Prostate gland (tissue), 2 donors: Measurements from ENCODE around the gene DCAF7. TPM values are rescaled to one million over a fixed set of nuclear protein-coding genes. Genes with fewer than 3 reads are reported as not detected.

ENCODE experiments used
- DNase-seq: peaks from one replicate; pipeline ENCODE4 v3.0.0-alpha.2; 2019; ENCODE audit warnings: low spot score
- H3K27ac ChIP-seq, 2 donors: fragments of 200-600 bp; sonication (generic); 2 replicates each; pipeline ENCODE4 v1.5.1; 2017 to 2019
- H3K27me3 ChIP-seq: fragments of 200-600 bp; sonication (generic); replicated peaks from 2 replicates; pipeline ENCODE4 v1.5.1; 2019; ENCODE audit not compliant: insufficient read depth
- H3K36me3 ChIP-seq, 2 donors: fragments of 200-600 bp; sonication (generic); 1 replicate in 1 of 2; 2 replicates in 1 of 2; pipeline versions ENCODE4 v1.5.1 to v1.8.1; 2017 to 2019
- H3K4me1 ChIP-seq: fragments of 200-600 bp; sonication (generic); replicated peaks from 2 replicates; pipeline ENCODE4 v1.5.1; 2019
- H3K4me3 ChIP-seq, 2 donors: fragments of 200-600 bp; sonication (generic); 2 replicates each; pipeline ENCODE4 v1.5.1; 2017 to 2019
- H3K9me3 ChIP-seq: fragments of 200-600 bp; sonication (generic); 2 replicates; pipeline ENCODE4 v1.5.1; 2017
- CTCF ChIP-seq, 4 experiments: fragments of 200-600 bp in 2 of 4; fragments of 450-650 bp in 2 of 4; sonication (generic) in 2 of 4; IDR thresholded peaks; 1 replicate in 3 of 4; 2 replicates in 1 of 4; pipeline ENCODE4 v1.5.1; 2016 to 2019; ENCODE audit warnings: antibody characterized with exemption in 4 of 4, mild to moderate bottlenecking in 2 of 4, moderate library complexity in 2 of 4
- POLR2A ChIP-seq: fragments of 450-650 bp; IDR thresholded peaks from one replicate; pipeline ENCODE4 v1.6.1; 2016; ENCODE audit warnings: antibody characterized with exemption, mild to moderate bottlenecking
- POLR2AphosphoS5 ChIP-seq: sonication (generic); formaldehyde crosslinking; IDR thresholded peaks from one replicate; pipeline ENCODE4 v1.6.1; 2017; ENCODE audit warnings: antibody characterized with exemption
- WGBS: methylation state at CpG from one replicate; pipeline ENCODE4 v1.1.5; 2018; 5-methylcytosine and 5-hydroxymethylcytosine counted together
- intact Hi-C: fragments of 100-400 bp; cut with DNase I; formaldehyde crosslinking; loops from one replicate; pipeline ENCODE4 v1.14.2; 2022
- total RNA-seq, 2 donors: library from RNA; depleted of rRNA; stranded (reverse); fragments of >200 nt; gene quantifications; one replicate each; pipeline ENCODE4 v1.1.0, GENCODE V29; 2016

Gene DCAF7
- total RNA-seq, 2 donors from 2014 or later = 48.9 to 68.6 TPM

GRCh38 chr17:63534816-63535455 lies 15.3 kb upstream of the DCAF7 start:
- Histone ChIP-seq H3K4me1 (peaks cover 7% of the 10 kb centered on the region), H3K36me3 (no peaks in the 10 kb centered on the region), H3K4me3 (no peak overlapping the region), H3K27me3 (no peaks in the 10 kb centered on the region), H3K9me3 (no peaks in the 10 kb centered on the region), H3K27ac (no peak overlapping the region)
- no peak for DNase-seq
- WGBS = 86% methylated on average over 13 of the region's 13 CpGs
- intact Hi-C loops = no loop called here
- TF ChIP-seq POLR2A (no peak), CTCF (IDR thresholded peaks at IDR 0.05) (no peak), POLR2AphosphoS5 (no peak)

- intact Hi-C loops = no loop called here
- 95% methylated on average over 24 of the region's 24 CpGs for WGBS
Observed at GRCh38 chr17:63535640-63536039, 14.6 kb upstream of the DCAF7 start.

GRCh38 chr17:63537001-63537400 lies 13.3 kb upstream of the DCAF7 start:
- Histone ChIP-seq H3K27me3 (no peaks in the 10 kb centered on the region), H3K4me3 (no peak overlapping the region), H3K36me3 (no peaks in the 10 kb centered on the region), H3K27ac (no peak overlapping the region), H3K4me1 (peaks cover 7% of the 10 kb centered on the region), H3K9me3 (no peaks in the 10 kb centered on the region)
- WGBS = 84% methylated on average over 4 of the region's 4 CpGs
- intact Hi-C loops = no loop called here
- TF ChIP-seq CTCF (IDR thresholded peaks at IDR 0.05) = no peak
- TF ChIP-seq POLR2A = no peak
- no peak for TF ChIP-seq POLR2AphosphoS5
- no peak for DNase-seq

More at GRCh38 chr17:63535640-63536039, 14.6 kb upstream of the DCAF7 start:
- H3K27ac ChIP-seq = no peak overlapping the region
- peaks cover 7% of the 10 kb centered on the region for H3K4me1 ChIP-seq
- no peak overlapping the region for H3K4me3 ChIP-seq
- no peaks in the 10 kb centered on the region for H3K9me3 ChIP-seq
- TF ChIP-seq CTCF (IDR thresholded peaks at IDR 0.05) (no peak), POLR2AphosphoS5 (no peak), POLR2A (no peak)
- no peaks in the 10 kb centered on the region for H3K27me3 ChIP-seq
- DNase-seq = no peak
- H3K36me3 ChIP-seq = no peaks in the 10 kb centered on the region

GRCh38 chr17:63537991-63538692 lies 12.1 kb upstream of the DCAF7 start:
- H3K36me3 ChIP-seq = no peaks in the 10 kb centered on the region
- peaks cover 7% of the 10 kb centered on the region for H3K4me1 ChIP-seq
- H3K4me3 ChIP-seq = peak overlapping the region in 1 of 2 donors; percentile 16
- H3K27ac ChIP-seq = no peak overlapping the region
- H3K27me3 ChIP-seq = no peaks in the 10 kb centered on the region
- intact Hi-C loops = no loop called here
- TF ChIP-seq POLR2A (no peak), CTCF (IDR thresholded peaks at IDR 0.05) (no peak), POLR2AphosphoS5 (no peak)
- 2% methylated on average over 55 of the region's 62 CpGs for WGBS
- no peaks in the 10 kb centered on the region for H3K9me3 ChIP-seq
- DNase-seq = no peak
